MM.1S (cell line): Measurements from ENCODE around the gene NOXA1.

Experiments
- DNase-seq: peaks from one replicate; pipeline ENCODE4 v3.0.0-alpha.2; 2015
- H2AFZ ChIP-seq: fragments of 300-600 bp; sonication (generic); 2 replicates; pipeline ENCODE4 v1.6.0; 2016; ENCODE audit warnings: antibody characterized with exemption, low read length
- H3F3A ChIP-seq: fragments of 300-600 bp; sonication (generic); 2 replicates; pipeline ENCODE4 v1.6.1; 2016; ENCODE audit warnings: mild to moderate bottlenecking, antibody characterized with exemption, low read length, moderate library complexity, mixed read lengths; ENCODE audit not compliant: insufficient read depth
- H3K27ac ChIP-seq: fragments of 300-600 bp; sonication (generic); 2 replicates; pipeline ENCODE4 v1.5.1; 2016; ENCODE audit warnings: mild to moderate bottlenecking, low read length
- H3K27me3 ChIP-seq: fragments of 300-600 bp; sonication (generic); replicated peaks from 2 replicates; pipeline ENCODE4 v1.6.0; 2016; ENCODE audit warnings: low read length; ENCODE audit not compliant: insufficient read depth
- H3K36me3 ChIP-seq: fragments of 300-600 bp; sonication (generic); replicated peaks from 2 replicates; pipeline ENCODE4 v1.6.1; 2016; ENCODE audit warnings: mild to moderate bottlenecking, low read length, mixed read lengths; ENCODE audit not compliant: insufficient read depth
- H3K4me1 ChIP-seq: fragments of 300-600 bp; sonication (generic); 2 replicates; pipeline ENCODE4 v1.6.1; 2016; ENCODE audit warnings: low read length, mixed read lengths
- H3K4me2 ChIP-seq: fragments of 300-600 bp; sonication (generic); 2 replicates; pipeline ENCODE4 v1.6.0; 2016; ENCODE audit warnings: low read depth, low read length
- H3K4me3 ChIP-seq: fragments of 300-600 bp; sonication (generic); 2 replicates; pipeline ENCODE4 v1.5.1; 2016; ENCODE audit warnings: low read length, mixed read lengths
- H3K79me2 ChIP-seq: fragments of 300-600 bp; sonication (generic); 2 replicates; pipeline ENCODE4 v1.6.1; 2016; ENCODE audit warnings: mixed run types, low read length, mixed read lengths
- H3K9ac ChIP-seq: fragments of 300-600 bp; sonication (generic); 2 replicates; pipeline ENCODE4 v1.6.1; 2016; ENCODE audit warnings: low read length, mixed read lengths
- H3K9me2 ChIP-seq: fragments of 300-600 bp; sonication (generic); replicated peaks from 2 replicates; pipeline ENCODE4 v1.6.1; 2016; ENCODE audit warnings: mild to moderate bottlenecking, low read length, mixed read lengths; ENCODE audit not compliant: insufficient read depth
- H3K9me3 ChIP-seq: fragments of 300-600 bp; sonication (generic); replicated peaks from 2 replicates; pipeline ENCODE4 v1.6.1; 2016; ENCODE audit warnings: mild to moderate bottlenecking, low read length, mixed read lengths; ENCODE audit not compliant: insufficient read depth
- H4K20me1 ChIP-seq: fragments of 300-600 bp; sonication (generic); 2 replicates; pipeline ENCODE4 v1.6.1; 2016; ENCODE audit warnings: mild to moderate bottlenecking, low read length, moderate library complexity, mixed read lengths; ENCODE audit not compliant: insufficient read depth
- CTCF ChIP-seq: fragments of 300-600 bp; sonication (generic); IDR thresholded peaks from 2 replicates; pipeline ENCODE4 v1.5.1; 2016; ENCODE audit warnings: antibody characterized with exemption, low read length, mixed read lengths
- EZH2 ChIP-seq: fragments of 300-600 bp; sonication (generic); optimal IDR thresholded peaks from 2 replicates; pipeline ENCODE3; 2017; ENCODE audit warnings: low read depth, mild to moderate bottlenecking, antibody characterized with exemption, low read length, mixed read lengths
- EZH2phosphoT487 ChIP-seq: fragments of 300-600 bp; sonication (generic); IDR thresholded peaks from 2 replicates; pipeline ENCODE4 v1.6.1; 2018; ENCODE audit warnings: antibody characterized with exemption, low read length

NOXA1 gene

GRCh38 chr9:137452006-137452760, 29.0 kb downstream of the NOXA1 start:
- H3K4me1 ChIP-seq: peaks cover 8% of the 10 kb centered on the region; the same call in 1 of the 2 replicates
- no peaks in the 10 kb centered on the region for H3K79me2 ChIP-seq
- H3K4me3 ChIP-seq: no peak overlapping the region
- DNase-seq: no peak
- no peaks in the 10 kb centered on the region for H3K36me3 ChIP-seq
- no peak overlapping the region for H3K27ac ChIP-seq
- no peaks in the 10 kb centered on the region for H3K9me3 ChIP-seq
- no peak for TF ChIP-seq EZH2phosphoT487
- TF ChIP-seq EZH2: no peak
- TF ChIP-seq CTCF: no peak
- H3K4me2 ChIP-seq: no peak overlapping the region
- H3K9ac ChIP-seq: no peak overlapping the region
- H2AFZ ChIP-seq: no peak overlapping the region
- H3K27me3 ChIP-seq: peaks cover 2% of the 10 kb centered on the region; the same call in 1 of the 2 replicates
- no peaks in the 10 kb centered on the region for H3F3A ChIP-seq
- H4K20me1 ChIP-seq: no peaks in the 10 kb centered on the region
- H3K9me2 ChIP-seq: no peaks in the 10 kb centered on the region

- no peak for TF ChIP-seq EZH2
- TF ChIP-seq EZH2phosphoT487: no peak
- TF ChIP-seq CTCF: no peak
- Histone ChIP-seq H3K9me3 (no peaks in the 10 kb centered on the region), H3K27me3 (no peaks in the 10 kb centered on the region), H3K4me3 (no peak overlapping the region), H4K20me1 (no peaks in the 10 kb centered on the region), H3K9ac (no peak overlapping the region), H3K9me2 (no peaks in the 10 kb centered on the region), H3K27ac (no peak overlapping the region), H3K36me3 (no peaks in the 10 kb centered on the region; the same call in 1 of the 2 replicates), H3F3A (no peaks in the 10 kb centered on the region), H3K4me2 (no peak overlapping the region), H3K4me1 (peaks cover 8% of the 10 kb centered on the region; the same call in 1 of the 2 replicates), H3K79me2 (no peaks in the 10 kb centered on the region), H2AFZ (no peak overlapping the region)
- DNase-seq: no peak
Measured at GRCh38 chr9:137452761-137453642, 29.8 kb downstream of the NOXA1 start.

- no peaks in the 10 kb centered on the region for H3K27me3 ChIP-seq
- TF ChIP-seq CTCF (no peak), EZH2phosphoT487 (no peak), EZH2 (no peak)
- peaks cover 5% of the 10 kb centered on the region; the same call in 1 of the 2 replicates for H3K79me2 ChIP-seq
- H3K9me2 ChIP-seq: no peaks in the 10 kb centered on the region
- no peak overlapping the region for H3K4me3 ChIP-seq
- H3K9me3 ChIP-seq: no peaks in the 10 kb centered on the region
- H3K4me2 ChIP-seq: no peak overlapping the region
- no peak overlapping the region for H3K9ac ChIP-seq
- no peaks in the 10 kb centered on the region; the same call in 1 of the 2 replicates for H3K36me3 ChIP-seq
- peaks cover 8% of the 10 kb centered on the region; the same call in 1 of the 2 replicates for H3K4me1 ChIP-seq
- H3F3A ChIP-seq: no peaks in the 10 kb centered on the region
- no peak overlapping the region for H2AFZ ChIP-seq
- DNase-seq: peak; percentile 43
- H4K20me1 ChIP-seq: no peaks in the 10 kb centered on the region
- no peak overlapping the region for H3K27ac ChIP-seq
Measured at GRCh38 chr9:137453643-137454081, 30.5 kb downstream of the NOXA1 start.
